Mesendoderm (in vitro differentiated cells): ENCODE measurements around the gene UBAP1L.

Source experiments
- DNase-seq: peaks from one replicate; pipeline ENCODE4 v3.0.0; 2013
- H2AK5ac ChIP-seq: 2 replicates; pipeline ENCODE4 v1.6.1; 2013; ENCODE audit warnings: low read length, inconsistent platforms
- H2BK120ac ChIP-seq: 2 replicates; pipeline ENCODE4 v1.6.1; 2013; ENCODE audit warnings: low read depth, mild to moderate bottlenecking, low read length, moderate library complexity, mixed read lengths
- H2BK15ac ChIP-seq: replicated peaks from 2 replicates; pipeline ENCODE4 v1.6.1; 2013; ENCODE audit warnings: low read depth, mild to moderate bottlenecking, moderate library complexity
- H2BK5ac ChIP-seq: 2 replicates; pipeline ENCODE4 v1.6.1; 2013; ENCODE audit warnings: low read length, inconsistent platforms
- H3K18ac ChIP-seq: 2 replicates; pipeline ENCODE4 v1.6.1; 2013; ENCODE audit warnings: mild to moderate bottlenecking, low read length, mixed read lengths
- H3K23ac ChIP-seq: one replicate; pipeline ENCODE4 v1.6.1; 2013; ENCODE audit warnings: low read length
- H3K27ac ChIP-seq: 2 replicates; pipeline ENCODE4 v1.5.1; 2013; ENCODE audit warnings: low read depth, mild to moderate bottlenecking, inconsistent platforms, low read length, moderate library complexity
- H3K27me3 ChIP-seq: 2 replicates; pipeline ENCODE4 v1.6.1; 2013; ENCODE audit warnings: low read length, control low read depth, mild to moderate bottlenecking, inconsistent platforms; ENCODE audit not compliant: insufficient read depth, poor library complexity
- H3K36me3 ChIP-seq: 2 replicates; pipeline ENCODE4 v1.6.1; 2013; ENCODE audit warnings: low read length, inconsistent platforms; ENCODE audit not compliant: control insufficient read depth, insufficient read depth
- H3K4ac ChIP-seq: one replicate; pipeline ENCODE4 v1.6.1; 2013; ENCODE audit warnings: low read depth, mild to moderate bottlenecking, low read length, moderate library complexity
- H3K4me1 ChIP-seq: 2 replicates; pipeline ENCODE4 v1.6.1; 2013; ENCODE audit warnings: low read depth, low read length, inconsistent platforms; ENCODE audit not compliant: control insufficient read depth
- H3K4me2 ChIP-seq: 2 replicates; pipeline ENCODE4 v1.6.1; 2013; ENCODE audit warnings: low read length
- H3K4me3 ChIP-seq: 2 replicates; pipeline ENCODE4 v1.5.1; 2013; ENCODE audit warnings: mild to moderate bottlenecking, low read length
- H3K56ac ChIP-seq: one replicate; pipeline ENCODE4 v1.6.1; 2013; ENCODE audit warnings: low read length
- H3K79me1 ChIP-seq: 2 replicates; pipeline ENCODE4 v1.6.1; 2013; ENCODE audit warnings: low read length, inconsistent platforms
- H3K79me2 ChIP-seq: 2 replicates; pipeline ENCODE4 v1.6.1; 2013; ENCODE audit warnings: mild to moderate bottlenecking, low read length; ENCODE audit not compliant: control insufficient read depth, insufficient read depth
- H3K9ac ChIP-seq: 2 replicates; pipeline ENCODE4 v1.6.1; 2013; ENCODE audit warnings: low read length, inconsistent platforms
- H4K5ac ChIP-seq: one replicate; pipeline ENCODE4 v1.6.1; 2013; ENCODE audit warnings: low read length
- H4K8ac ChIP-seq: one replicate; pipeline ENCODE4 v1.6.1; 2013; ENCODE audit warnings: low read depth, mild to moderate bottlenecking, control low read depth, low read length, moderate library complexity
- WGBS: extraction: QIAGEN DNeasy Blood & Tissue Kit; methylation state at CpG from one replicate; pipeline ENCODE4 v1.1.7; 2013; ENCODE audit warnings: low lambda C conversion rate, missing lambda C conversion rate; ENCODE audit not compliant: insufficient coverage; ENCODE audit errors: extremely low coverage; 5-methylcytosine and 5-hydroxymethylcytosine counted together

The UBAP1L gene

GRCh38 chr15:65132878-65133547 lies 18.0 kb upstream of the UBAP1L start:
- Histone ChIP-seq H3K36me3 (peaks cover 5% of the 10 kb centered on the region), H3K4me3 (peak overlapping the region; percentile 73), H3K4ac (peak overlapping the region; percentile 78), H2AK5ac (no peak overlapping the region), H3K56ac (peak overlapping the region; percentile 95), H3K79me2 (peaks cover 6% of the 10 kb centered on the region), H2BK120ac (no peak overlapping the region), H3K4me1 (no peaks in the 10 kb centered on the region), H3K27me3 (no peaks in the 10 kb centered on the region), H3K9ac (peak overlapping the region; percentile 90), H3K23ac (peak overlapping the region; percentile 80), H4K8ac (no peak overlapping the region), H3K4me2 (peak overlapping the region; percentile 98), H3K18ac (peak overlapping the region; percentile 91), H2BK15ac (no peak overlapping the region), H2BK5ac (no peak overlapping the region), H3K79me1 (peaks cover 9% of the 10 kb centered on the region), H4K5ac (no peak overlapping the region), H3K27ac (peak overlapping the region; percentile 86)
- no CpG with 5 or more reads among the region's 93 CpGs for WGBS
- DNase-seq: peak; percentile 74

DNA sequence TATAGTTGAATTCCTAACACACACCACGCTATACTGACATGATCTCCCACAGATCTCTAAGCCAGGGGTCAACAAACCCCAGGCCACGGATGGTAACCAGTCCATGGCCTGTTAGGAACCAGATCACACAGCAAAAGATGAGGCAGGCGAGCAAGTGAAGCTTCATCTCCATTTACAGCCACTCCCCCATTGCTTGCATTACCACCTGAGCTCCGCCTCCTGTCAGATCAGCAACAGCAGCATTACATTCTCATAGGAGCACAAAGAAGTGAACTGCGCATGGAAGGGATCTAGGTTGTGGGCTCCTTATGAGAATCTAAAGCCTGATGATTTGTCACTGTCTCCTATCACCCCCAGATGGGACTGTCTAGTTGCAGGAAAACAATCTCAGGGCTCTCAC lies 15.9 kb upstream of the UBAP1L start:
- Histone ChIP-seq H3K56ac (no peak overlapping the region), H4K8ac (no peak overlapping the region), H3K79me1 (peaks cover 9% of the 10 kb centered on the region), H3K4ac (no peak overlapping the region), H2BK15ac (no peak overlapping the region), H4K5ac (no peak overlapping the region), H3K36me3 (peaks cover 6% of the 10 kb centered on the region), H3K27ac (no peak overlapping the region), H3K9ac (no peak overlapping the region), H3K23ac (no peak overlapping the region), H3K4me2 (no peak overlapping the region), H3K79me2 (peaks cover 6% of the 10 kb centered on the region), H3K18ac (no peak overlapping the region), H2BK5ac (no peak overlapping the region), H3K4me1 (no peaks in the 10 kb centered on the region), H2AK5ac (no peak overlapping the region), H3K27me3 (no peaks in the 10 kb centered on the region), H3K4me3 (no peak overlapping the region), H2BK120ac (no peak overlapping the region)
- no CpG with 5 or more reads among the region's 5 CpGs for WGBS
- peak; percentile 42 for DNase-seq

DNA sequence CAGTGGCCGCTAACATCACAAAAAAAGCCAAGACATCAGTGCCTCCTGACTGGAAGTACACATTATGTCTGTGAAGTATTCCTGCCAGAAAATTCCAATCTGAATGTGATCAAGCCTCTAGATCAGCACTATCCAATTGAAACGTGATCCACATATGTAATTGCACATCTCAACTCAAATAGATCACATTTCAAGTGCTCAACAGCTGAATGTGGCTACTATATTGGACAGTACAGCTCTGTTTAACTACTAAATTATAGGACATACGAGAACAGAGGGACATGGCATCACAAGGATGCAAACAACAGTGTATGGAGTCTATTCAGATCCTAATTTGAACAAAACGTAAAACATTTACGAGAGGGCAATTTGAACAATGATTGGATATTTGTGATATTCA lies 542 bp upstream of the UBAP1L start:
- Histone ChIP-seq H2BK5ac (no peak overlapping the region), H3K4ac (no peak overlapping the region), H3K4me3 (no peak overlapping the region), H3K56ac (no peak overlapping the region), H3K36me3 (peaks cover 1% of the 10 kb centered on the region), H3K79me1 (no peaks in the 10 kb centered on the region), H3K18ac (no peak overlapping the region), H2BK15ac (no peak overlapping the region), H3K79me2 (no peaks in the 10 kb centered on the region), H4K5ac (no peak overlapping the region), H3K9ac (no peak overlapping the region), H2AK5ac (no peak overlapping the region), H3K23ac (no peak overlapping the region), H3K4me2 (no peak overlapping the region), H4K8ac (no peak overlapping the region), H3K27ac (no peak overlapping the region), H2BK120ac (no peak overlapping the region), H3K27me3 (no peaks in the 10 kb centered on the region), H3K4me1 (peaks cover 2% of the 10 kb centered on the region)
- no CpG with 5 or more reads among the region's 5 CpGs for WGBS
- DNase-seq: no peak

GRCh38 chr15:65110676-65111292 lies 4.2 kb downstream of the UBAP1L start:
- H3K4me1 ChIP-seq: peaks cover 2% of the 10 kb centered on the region
- no peak overlapping the region for H2AK5ac ChIP-seq

GRCh38 chr15:65106011-65106590 lies 8.9 kb downstream of the UBAP1L start:
- Histone ChIP-seq H3K9ac (no peak overlapping the region), H3K56ac (no peak overlapping the region), H3K18ac (no peak overlapping the region), H3K79me1 (no peaks in the 10 kb centered on the region), H3K27me3 (no peaks in the 10 kb centered on the region), H3K4me3 (no peak overlapping the region), H3K79me2 (no peaks in the 10 kb centered on the region), H2AK5ac (no peak overlapping the region), H3K4me2 (no peak overlapping the region), H4K8ac (no peak overlapping the region), H2BK15ac (no peak overlapping the region), H3K4ac (no peak overlapping the region), H3K27ac (no peak overlapping the region), H2BK120ac (no peak overlapping the region), H3K4me1 (peaks cover 1% of the 10 kb centered on the region), H2BK5ac (no peak overlapping the region), H3K23ac (no peak overlapping the region), H3K36me3 (no peaks in the 10 kb centered on the region), H4K5ac (no peak overlapping the region)
- DNase-seq: no peak
- no CpG with 5 or more reads among the region's 6 CpGs for WGBS

More at GRCh38 chr15:65110676-65111292, 4.2 kb downstream of the UBAP1L start:
- no CpG with 5 or more reads among the region's 3 CpGs for WGBS
- Histone ChIP-seq H3K4ac (no peak overlapping the region), H3K9ac (no peak overlapping the region), H4K8ac (no peak overlapping the region), H2BK15ac (no peak overlapping the region), H3K36me3 (no peaks in the 10 kb centered on the region), H3K23ac (no peak overlapping the region), H3K4me3 (no peak overlapping the region), H2BK5ac (no peak overlapping the region), H4K5ac (no peak overlapping the region), H3K27ac (no peak overlapping the region), H2BK120ac (no peak overlapping the region), H3K4me2 (no peak overlapping the region), H3K18ac (no peak overlapping the region), H3K79me1 (no peaks in the 10 kb centered on the region), H3K27me3 (no peaks in the 10 kb centered on the region), H3K79me2 (no peaks in the 10 kb centered on the region), H3K56ac (no peak overlapping the region)
- DNase-seq: peak; percentile 82
